Hepatocyte (in vitro differentiated cells): ENCODE data around the gene SASS6.

Experiments used
- EZH2 ChIP-seq: fragments of 200-600 bp; sonication (generic); IDR thresholded peaks from 2 replicates; pipeline ENCODE4 v1.6.1; 2016; ENCODE audit warnings: antibody characterized with exemption, mild to moderate bottlenecking, borderline replicate concordance
- TF ChIP-seq, protein P1 (sequence below): fragments of 200-600 bp; sonication (generic); IDR thresholded peaks from 2 replicates; pipeline ENCODE4 v1.5.1; 2016; ENCODE audit warnings: antibody characterized with exemption, mild to moderate bottlenecking; ENCODE audit not compliant: poor library complexity

DNA sequence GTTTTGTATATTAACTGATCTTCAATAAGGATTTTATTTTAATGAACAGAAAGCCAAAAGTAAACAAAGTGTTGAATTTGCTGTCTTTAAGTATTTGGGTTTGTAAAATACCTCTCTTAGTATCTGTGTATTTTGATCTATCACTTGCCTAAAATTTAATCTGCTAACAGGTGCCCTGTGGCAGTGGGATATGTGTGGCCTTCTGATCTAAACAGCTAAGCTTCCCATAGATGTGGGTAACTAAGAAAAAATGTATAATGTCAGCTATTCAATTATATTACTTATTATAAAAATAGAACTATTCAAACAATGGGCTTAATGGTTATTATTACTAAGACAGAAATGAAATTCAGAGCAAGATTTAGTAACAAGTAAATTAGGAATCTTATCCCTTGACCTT lies 30.2 kb upstream of the SASS6 start:
- TF ChIP-seq EZH2: no peak
- TF ChIP-seq, protein P1, sequence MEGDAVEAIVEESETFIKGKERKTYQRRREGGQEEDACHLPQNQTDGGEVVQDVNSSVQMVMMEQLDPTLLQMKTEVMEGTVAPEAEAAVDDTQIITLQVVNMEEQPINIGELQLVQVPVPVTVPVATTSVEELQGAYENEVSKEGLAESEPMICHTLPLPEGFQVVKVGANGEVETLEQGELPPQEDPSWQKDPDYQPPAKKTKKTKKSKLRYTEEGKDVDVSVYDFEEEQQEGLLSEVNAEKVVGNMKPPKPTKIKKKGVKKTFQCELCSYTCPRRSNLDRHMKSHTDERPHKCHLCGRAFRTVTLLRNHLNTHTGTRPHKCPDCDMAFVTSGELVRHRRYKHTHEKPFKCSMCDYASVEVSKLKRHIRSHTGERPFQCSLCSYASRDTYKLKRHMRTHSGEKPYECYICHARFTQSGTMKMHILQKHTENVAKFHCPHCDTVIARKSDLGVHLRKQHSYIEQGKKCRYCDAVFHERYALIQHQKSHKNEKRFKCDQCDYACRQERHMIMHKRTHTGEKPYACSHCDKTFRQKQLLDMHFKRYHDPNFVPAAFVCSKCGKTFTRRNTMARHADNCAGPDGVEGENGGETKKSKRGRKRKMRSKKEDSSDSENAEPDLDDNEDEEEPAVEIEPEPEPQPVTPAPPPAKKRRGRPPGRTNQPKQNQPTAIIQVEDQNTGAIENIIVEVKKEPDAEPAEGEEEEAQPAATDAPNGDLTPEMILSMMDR: no peak
